ENCODE results near the gene NELFCD.
A peak's percentile ranks its signal among the peaks of the same experiment; 100 is the strongest.
"Not testable (repeated sequence)": the region's sequence is repeated elsewhere in the genome, so short reads cannot be mapped to it uniquely, and the experiment has no call there.

NELFCD gene

GRCh38 chr20:58975353-58975752 is 5.7 kb upstream of the NELFCD start:
- TF ChIP-seq CTCF (conservative IDR thresholded peaks at IDR 0.05), result no peak

GRCh38 chr20:58976061-58976730 is 4.9 kb upstream of the NELFCD start:
- H3K27ac ChIP-seq, result no peak overlapping the region
- no peak for TF ChIP-seq CTCF (conservative IDR thresholded peaks at IDR 0.05)

More at GRCh38 chr20:58975353-58975752, 5.7 kb upstream of the NELFCD start:
- no peak overlapping the region for H3K27ac ChIP-seq

- TF ChIP-seq CTCF (conservative IDR thresholded peaks at IDR 0.05), result no peak
- no peak overlapping the region for H3K27ac ChIP-seq
These were observed 2.5 kb upstream of the NELFCD start for GRCh38 chr20:58978351-58979190.

GRCh38 chr20:58981628-58982364 is 740 bp downstream of the NELFCD start:
- peak overlapping the region; percentile 94 for H3K27ac ChIP-seq
- TF ChIP-seq CTCF (conservative IDR thresholded peaks at IDR 0.05), result no peak

GRCh38 chr20:58982406-58983114 is 1.5 kb downstream of the NELFCD start:
- peak overlapping the region; percentile 94; the same call in 1 of the 2 replicates for H3K27ac ChIP-seq
- no peak for TF ChIP-seq CTCF (conservative IDR thresholded peaks at IDR 0.05)

GRCh38 chr20:58983115-58983468 is 2.0 kb downstream of the NELFCD start:
- H3K27ac ChIP-seq, result not testable (repeated sequence)

- no peak for TF ChIP-seq CTCF (conservative IDR thresholded peaks at IDR 0.05)
- H3K27ac ChIP-seq, result no peak overlapping the region
These were observed 3.6 kb downstream of the NELFCD start for GRCh38 chr20:58984691-58985090.

Data from VCaP (cell line).